Fibroblast of gingiva (primary cell): Measurements from ENCODE around the gene RCC2.
A peak's percentile ranks its signal among the peaks of the same experiment; 100 is the strongest.

Experiments used
- DNase-seq: peaks from one replicate; pipeline ENCODE4 v3.0.0-alpha.2; 2011; ENCODE audit warnings: low read depth

RCC2 gene

GRCh38 chr1:17442841-17443240 lies 3.4 kb upstream of the RCC2 start:
- DNase-seq: no peak

DNA sequence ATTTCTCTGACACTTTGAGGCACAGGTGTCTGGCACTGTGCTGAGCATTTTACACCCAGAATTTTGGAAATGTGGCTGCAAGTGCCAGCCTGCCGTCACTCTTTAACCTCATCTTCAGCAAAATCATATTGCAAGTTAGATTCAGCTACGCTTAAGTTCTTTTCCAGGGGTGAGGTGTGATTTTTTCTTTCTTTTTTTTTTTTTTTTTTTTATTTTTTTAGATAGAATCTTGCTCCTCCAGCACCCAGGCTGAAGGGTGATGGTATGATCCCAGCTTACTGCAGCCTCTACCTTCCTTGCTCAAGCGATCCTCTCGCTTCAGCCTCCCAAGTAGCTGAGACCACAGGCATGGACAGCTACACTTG lies 2.5 kb upstream of the RCC2 start:
- no peak for DNase-seq

DNA sequence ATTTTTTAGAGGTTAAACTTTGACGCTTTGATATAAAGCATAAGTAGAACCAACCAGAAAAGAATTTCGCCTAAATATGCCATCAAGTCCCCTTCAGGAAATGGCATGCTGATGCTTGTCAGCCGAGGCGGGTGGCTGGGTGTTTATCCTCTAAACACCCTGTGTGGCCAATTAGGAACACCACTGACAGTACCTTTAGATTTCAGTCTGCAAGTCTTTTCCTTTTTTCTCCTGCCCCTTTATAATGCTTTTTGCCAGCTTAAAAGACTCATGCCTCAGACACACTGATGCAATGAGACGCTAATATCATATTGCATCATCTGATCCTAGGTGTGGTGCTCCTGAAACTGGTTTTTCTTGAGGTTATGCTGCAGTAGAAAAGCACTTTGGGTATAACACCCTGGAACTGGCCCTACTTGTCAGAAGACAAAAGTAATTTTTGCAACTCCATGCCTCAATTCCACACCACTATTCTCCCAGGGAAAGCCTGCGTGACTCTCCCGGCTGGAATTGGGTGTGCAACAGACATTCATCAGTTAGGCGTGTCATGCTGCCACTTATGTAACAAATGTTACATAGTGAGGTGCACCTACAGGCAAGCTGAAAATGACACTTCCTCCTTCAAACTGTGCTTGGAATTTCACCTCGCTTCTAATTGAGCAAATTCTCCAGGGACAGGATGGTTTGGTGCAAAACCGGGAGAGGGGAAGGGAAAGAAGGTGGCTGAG lies 2.0 kb upstream of the RCC2 start:
- DNase-seq: no peak

DNA sequence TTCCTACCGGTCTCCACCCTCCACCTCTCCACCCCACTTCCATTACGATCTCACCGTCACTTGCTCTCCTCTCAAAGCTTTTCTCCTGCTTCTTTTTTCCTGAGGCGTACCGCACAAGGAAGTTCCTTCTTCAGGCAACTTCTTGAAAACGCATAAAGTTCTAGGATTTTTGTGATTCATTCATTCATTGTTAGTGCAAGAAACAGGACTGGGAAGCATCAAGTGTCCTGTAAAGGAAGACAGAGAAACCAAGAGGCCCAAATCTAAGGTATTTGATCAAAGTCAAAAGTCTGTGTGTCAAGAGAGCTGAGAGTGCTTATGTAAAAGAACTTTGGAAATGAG lies 1.3 kb upstream of the RCC2 start:
- no peak for DNase-seq

GRCh38 chr1:17440074-17440826 lies 773 bp upstream of the RCC2 start:
- no peak for DNase-seq

DNA sequence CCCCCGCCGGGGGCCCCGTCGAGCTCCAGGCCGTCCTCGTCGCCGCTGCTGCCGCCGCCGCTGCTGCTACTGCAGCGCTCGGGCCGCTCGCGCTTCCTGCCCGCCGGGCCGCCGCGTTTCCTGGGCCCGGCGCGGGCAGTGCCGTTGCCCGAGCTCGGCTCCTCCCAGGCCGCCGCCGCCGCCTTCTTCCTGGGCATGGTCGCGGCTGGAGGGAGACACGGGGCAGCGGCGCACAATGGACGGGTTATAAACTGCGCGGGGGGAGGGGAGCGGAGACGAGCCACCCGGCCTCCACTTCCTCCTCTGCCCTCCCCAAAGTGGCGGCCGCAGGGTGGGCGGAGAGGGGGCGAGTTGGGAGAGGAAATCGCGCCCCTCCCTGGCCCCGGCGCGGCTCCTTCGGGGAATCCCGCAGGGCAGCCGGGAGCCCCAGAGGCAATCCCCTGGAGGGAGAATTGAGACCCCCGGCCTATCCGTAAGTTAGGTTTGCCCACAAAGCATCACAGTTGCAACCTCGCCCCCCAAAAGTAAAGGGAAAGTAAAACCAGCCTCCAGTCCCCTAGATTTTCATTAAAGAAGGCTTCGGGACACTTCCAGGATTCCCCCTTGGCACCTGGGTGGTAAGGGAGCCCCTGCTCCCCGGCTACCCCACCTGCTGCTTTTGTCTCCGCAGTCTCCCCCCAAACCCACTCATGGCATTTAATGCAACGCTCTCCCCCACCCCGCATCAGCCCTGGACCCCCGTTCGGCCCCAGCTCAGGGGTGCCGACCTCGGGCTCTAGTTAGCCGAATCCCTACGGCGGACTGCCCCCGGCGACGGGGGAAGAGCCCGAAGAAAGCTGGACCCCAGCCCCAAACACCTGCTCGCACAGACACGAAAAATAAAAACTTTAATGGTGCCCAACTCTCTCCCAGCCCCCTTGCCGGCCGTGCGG lies 893 bp downstream of the RCC2 start:
- DNase-seq: peak; percentile 39

DNA sequence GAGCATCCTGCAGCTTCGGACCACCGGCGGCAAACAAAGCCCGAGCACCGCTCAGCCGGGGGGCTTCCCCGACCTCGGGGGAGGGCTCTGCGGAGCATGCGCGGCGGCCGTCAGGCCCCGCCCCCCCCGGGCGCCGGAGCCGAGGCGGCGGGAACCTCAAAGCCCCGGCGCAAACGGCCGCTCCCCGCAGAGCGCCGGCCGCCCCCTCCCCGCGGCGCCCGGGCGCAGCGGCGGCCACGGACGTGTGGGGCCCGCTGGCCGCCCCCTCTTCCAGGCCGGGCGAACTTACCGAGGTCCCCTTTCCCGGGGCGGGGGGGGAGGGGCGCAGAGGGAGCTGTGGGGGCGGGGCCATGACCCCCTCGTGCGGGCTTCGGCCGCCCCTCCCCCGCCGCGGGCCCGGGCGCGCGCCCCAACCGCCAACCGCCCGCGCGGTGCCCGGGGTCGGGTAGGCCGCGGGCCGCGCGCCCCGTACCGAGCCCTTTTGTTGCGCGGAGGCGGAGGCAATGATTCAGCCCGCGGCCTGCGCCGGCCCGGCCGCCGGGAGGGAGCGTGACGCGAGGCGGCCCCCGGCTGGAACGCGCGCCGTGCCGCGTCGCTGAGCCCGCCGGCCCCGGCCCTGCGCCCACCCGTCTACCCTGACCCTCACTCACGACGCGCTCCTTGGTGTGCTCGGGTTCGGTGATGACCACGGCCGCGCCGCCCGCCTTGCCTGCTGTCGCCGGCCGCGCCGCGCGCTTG lies 1.7 kb downstream of the RCC2 start:
- DNase-seq: no peak

DNA sequence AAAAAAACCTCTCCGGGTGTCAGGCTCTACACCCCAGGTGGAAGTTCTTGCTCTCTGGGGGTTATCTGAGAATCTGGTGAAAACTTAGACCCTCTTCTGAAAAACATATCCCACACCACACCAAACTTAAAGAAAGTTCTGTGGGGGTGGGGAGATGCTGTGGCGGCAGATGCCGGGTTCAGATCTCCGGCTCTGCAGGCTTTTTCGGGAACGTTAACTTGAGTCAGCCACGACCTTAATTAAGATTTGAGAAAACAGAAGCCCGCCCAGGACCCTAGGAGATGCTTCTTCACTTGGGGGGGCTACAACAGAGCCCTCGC lies 2.3 kb downstream of the RCC2 start:
- no peak for DNase-seq

GRCh38 chr1:17436380-17437174 lies 2.9 kb downstream of the RCC2 start:
- no peak for DNase-seq

GRCh38 chr1:17434601-17435000 lies 4.9 kb downstream of the RCC2 start:
- no peak for DNase-seq

- no peak for DNase-seq
These were observed 5.5 kb downstream of the RCC2 start for GRCh38 chr1:17434016-17434415.

DNA sequence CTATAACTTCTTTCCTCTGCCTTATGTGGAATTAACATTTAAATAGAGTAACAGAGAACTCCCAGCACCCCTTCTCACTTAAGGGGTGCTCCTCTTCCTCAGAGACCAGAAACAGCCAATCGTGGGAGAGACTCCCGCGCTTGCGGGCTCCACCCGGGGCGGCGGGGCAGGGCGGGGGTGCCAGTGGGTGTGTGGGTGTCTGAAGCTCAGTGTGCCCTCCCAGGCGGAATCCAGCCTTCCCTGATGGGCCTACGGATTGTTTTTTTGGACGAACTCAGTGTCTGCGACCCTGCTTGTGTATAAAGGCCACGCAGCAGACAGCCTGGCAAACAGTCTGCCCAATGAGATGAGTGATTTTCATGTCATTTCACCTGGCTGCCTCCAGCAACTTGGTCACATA lies 6.2 kb downstream of the RCC2 start:
- DNase-seq: no peak

DNA sequence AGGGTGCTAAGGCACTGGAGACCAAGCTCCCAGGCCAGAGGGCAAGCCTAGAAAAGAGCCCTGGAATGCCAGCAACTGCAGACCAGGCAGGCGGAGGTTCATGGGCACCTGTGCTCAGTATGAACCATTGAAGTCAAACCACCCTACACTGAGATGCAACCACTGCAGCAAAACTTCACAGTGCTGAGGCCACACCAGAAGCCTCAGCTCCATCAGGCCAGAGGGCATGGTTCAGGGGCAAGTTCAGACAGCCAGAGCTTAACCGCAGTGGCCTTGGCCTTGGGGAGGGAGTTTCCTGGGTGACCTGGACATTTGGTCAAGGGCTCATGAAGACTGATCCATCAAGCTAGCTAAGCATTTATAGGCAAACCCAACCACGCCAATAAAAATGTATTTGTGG lies 7.1 kb downstream of the RCC2 start:
- DNase-seq: no peak

DNA sequence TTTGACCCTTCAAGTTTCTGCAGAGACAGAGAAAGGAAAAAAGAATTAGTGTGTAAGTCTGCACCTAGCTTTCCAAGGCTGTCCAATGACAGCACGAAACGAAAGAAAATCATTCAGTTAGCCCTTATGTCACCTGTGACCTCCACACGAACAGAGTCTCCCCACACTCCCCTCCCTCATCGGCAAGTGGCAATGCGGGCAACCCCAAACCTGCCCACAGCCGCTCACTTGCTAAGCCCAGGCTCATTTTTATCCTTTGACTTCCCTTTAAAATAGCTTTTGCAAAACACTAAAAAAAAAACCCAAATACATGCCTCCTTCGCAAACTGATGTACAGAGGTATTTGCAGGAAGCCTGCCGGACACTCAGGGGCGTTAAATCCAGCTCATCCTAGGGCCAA lies 10.3 kb downstream of the RCC2 start:
- DNase-seq: no peak

GRCh38 chr1:17427696-17428660 lies 11.5 kb downstream of the RCC2 start:
- DNase-seq: no peak

- DNase-seq: no peak
These were observed 13.5 kb downstream of the RCC2 start for GRCh38 chr1:17425806-17426600.

- DNase-seq: peak; percentile 45
These were observed 15.7 kb downstream of the RCC2 start for GRCh38 chr1:17423781-17424245.

- DNase-seq: no peak
These were observed 17.0 kb downstream of the RCC2 start for GRCh38 chr1:17422461-17422860.

DNA sequence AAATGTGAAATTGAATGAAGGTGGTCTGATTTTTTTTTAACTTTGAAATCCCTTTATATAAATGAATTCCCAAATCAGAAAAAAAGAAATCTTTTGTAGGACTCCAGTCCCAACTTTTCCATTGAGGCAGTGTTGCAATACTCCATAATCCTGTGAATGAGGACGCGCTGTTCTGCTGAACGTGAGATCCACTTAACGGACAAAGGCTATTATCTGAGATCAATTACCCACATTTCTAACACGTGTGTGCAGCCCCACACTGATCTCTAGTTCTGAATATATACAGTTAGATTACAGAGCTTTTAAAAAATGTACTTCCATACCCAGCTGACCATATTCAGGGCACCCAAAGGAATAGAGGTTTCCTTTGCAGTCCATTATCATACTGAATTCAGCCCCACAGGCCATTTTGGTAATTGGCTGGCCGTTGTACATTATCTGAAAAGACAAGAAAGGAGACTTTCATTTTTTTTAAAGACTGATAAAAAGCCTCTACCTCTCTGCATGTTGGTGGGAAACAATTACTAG lies 19.0 kb downstream of the RCC2 start:
- no peak for DNase-seq
